Measurements from ENCODE around the gene LAMB3. TPM values are rescaled to one million over a fixed set of nuclear protein-coding genes. Genes with fewer than 3 reads are reported as not detected.

The LAMB3 gene
- polyA plus RNA-seq, 1 of the 3 experiments (the other 2 are of a cell fraction), result 18.0 TPM

DNA sequence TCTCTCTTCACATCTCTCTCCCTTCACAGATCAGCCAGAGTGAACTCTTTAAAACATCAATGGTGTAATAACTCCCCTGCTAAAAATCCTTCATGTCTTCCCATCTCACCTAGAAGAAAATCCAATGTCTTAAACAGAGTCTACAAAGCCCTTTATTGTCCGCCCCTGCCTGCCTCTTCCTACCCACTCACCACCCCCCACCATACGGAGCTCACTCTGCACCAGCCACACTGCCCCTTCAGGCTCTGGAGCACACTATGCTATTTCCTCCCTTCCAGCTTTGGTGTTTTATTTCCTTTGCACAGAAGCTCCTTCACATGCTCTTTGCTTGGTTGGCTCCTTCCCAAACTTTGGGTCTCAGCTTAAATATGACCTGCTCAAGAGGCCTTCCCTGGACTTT, 58.5 kb downstream of the LAMB3 start:
- no peaks in the 10 kb centered on the region for H3K9me2 ChIP-seq
- POLR2A ChIA-PET, result no interaction called here
- H3K27ac ChIP-seq (ENCODE audit: low read depth in 2 of 2, low read length in 1 of 2), result no peak overlapping the region
- no peaks in the 10 kb centered on the region; the same call in 1 of the 2 replicates for H4K20me1 ChIP-seq (ENCODE audit: insufficient read depth)
- H3K36me3 ChIP-seq (replicated peaks in 1 of 2; ENCODE audit: control insufficient read depth in 1 of 2, insufficient read depth in 2 of 2, low read length in 1 of 2), result peaks cover 0 to 16% of the 10 kb centered on the region in 2 experiments
- WGBS (ENCODE audit: low lambda C conversion rate), result 91% methylated on average over 2 of the region's 2 CpGs
- H3K4me3 ChIP-seq (ENCODE audit: low read depth in 2 of 2, low read length in 1 of 2), result no peak overlapping the region
- no peak overlapping the region for H3K4me2 ChIP-seq
- H3K4me1 ChIP-seq (ENCODE audit: control insufficient read depth in 1 of 2, insufficient read depth in 2 of 2, low read depth in 1 of 2, low read length in 1 of 2), result peaks cover 0 to 28% of the 10 kb centered on the region in 2 experiments; a peak in 2 of 4 replicates
- peaks cover 7% of the 10 kb centered on the region for H3F3A ChIP-seq (replicated peaks; ENCODE audit: insufficient read depth)
- peaks cover 3% of the 10 kb centered on the region for H3K79me2 ChIP-seq (ENCODE audit: insufficient read depth)
- no peak overlapping the region for H3K9ac ChIP-seq
- no peak overlapping the region for H2AFZ ChIP-seq (ENCODE audit: low read depth)
- DNase-seq, result no peak
- TF ChIP-seq NFIC (IDR thresholded peaks at IDR 0.05; ENCODE audit: borderline replicate concordance), result no peak
- no peak for TF ChIP-seq RAD21 (IDR thresholded peaks at IDR 0.05; ENCODE audit: low read length)
- no peak for TF ChIP-seq NRF1 (IDR thresholded peaks at IDR 0.05; ENCODE audit: low read depth, low read length)
- no peak for TF ChIP-seq POLR2AphosphoS5 (IDR thresholded peaks at IDR 0.05; ENCODE audit: low read depth, low read length)
- TF ChIP-seq CHD2 (IDR thresholded peaks at IDR 0.05; ENCODE audit: low read length, partially characterized antibody), result no peak
- TF ChIP-seq, protein P1, sequence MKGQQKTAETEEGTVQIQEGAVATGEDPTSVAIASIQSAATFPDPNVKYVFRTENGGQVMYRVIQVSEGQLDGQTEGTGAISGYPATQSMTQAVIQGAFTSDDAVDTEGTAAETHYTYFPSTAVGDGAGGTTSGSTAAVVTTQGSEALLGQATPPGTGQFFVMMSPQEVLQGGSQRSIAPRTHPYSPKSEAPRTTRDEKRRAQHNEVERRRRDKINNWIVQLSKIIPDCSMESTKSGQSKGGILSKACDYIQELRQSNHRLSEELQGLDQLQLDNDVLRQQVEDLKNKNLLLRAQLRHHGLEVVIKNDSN (IDR thresholded peaks at IDR 0.05; ENCODE audit: borderline replicate concordance, low read depth), result no peak
- CTCF ChIA-PET, result interaction anchor here (0.7 to 2.5 kb wide), 8 partner anchors 8 to 100 kb away, joined by 3 to 10 read pairs (median 5); no protein-coding TSS in a partner anchor
- no peaks in the 10 kb centered on the region for H3K27me3 ChIP-seq (ENCODE audit: insufficient read depth)
- no peaks in the 10 kb centered on the region for H3K9me3 ChIP-seq

DNA sequence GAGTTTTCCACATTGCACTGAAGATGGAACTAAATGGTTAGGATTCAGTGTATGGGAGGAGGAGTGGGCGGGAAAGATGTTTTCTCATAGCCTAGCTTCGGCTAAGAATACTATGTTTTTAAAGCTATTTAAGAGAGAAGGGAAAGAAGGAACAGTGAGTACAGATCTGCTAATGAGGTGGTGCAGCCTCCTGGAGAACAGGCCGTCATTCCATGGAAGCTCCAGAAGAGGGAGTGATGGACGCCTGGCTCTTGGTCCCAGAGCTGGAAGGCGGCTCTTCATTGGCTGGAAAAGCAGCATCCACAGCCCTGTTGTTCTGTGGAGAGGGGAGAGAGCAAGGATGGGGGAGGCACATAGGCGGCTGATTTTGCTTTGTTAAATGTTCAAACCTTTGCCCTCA, 61.8 kb downstream of the LAMB3 start:
- peaks cover 31% of the 10 kb centered on the region for H3F3A ChIP-seq (replicated peaks; ENCODE audit: insufficient read depth)
- no peak overlapping the region for H3K9ac ChIP-seq
- TF ChIP-seq, protein P2, sequence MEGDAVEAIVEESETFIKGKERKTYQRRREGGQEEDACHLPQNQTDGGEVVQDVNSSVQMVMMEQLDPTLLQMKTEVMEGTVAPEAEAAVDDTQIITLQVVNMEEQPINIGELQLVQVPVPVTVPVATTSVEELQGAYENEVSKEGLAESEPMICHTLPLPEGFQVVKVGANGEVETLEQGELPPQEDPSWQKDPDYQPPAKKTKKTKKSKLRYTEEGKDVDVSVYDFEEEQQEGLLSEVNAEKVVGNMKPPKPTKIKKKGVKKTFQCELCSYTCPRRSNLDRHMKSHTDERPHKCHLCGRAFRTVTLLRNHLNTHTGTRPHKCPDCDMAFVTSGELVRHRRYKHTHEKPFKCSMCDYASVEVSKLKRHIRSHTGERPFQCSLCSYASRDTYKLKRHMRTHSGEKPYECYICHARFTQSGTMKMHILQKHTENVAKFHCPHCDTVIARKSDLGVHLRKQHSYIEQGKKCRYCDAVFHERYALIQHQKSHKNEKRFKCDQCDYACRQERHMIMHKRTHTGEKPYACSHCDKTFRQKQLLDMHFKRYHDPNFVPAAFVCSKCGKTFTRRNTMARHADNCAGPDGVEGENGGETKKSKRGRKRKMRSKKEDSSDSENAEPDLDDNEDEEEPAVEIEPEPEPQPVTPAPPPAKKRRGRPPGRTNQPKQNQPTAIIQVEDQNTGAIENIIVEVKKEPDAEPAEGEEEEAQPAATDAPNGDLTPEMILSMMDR (IDR thresholded peaks at IDR 0.05), result peak; percentile 49
- TF ChIP-seq, protein P3, sequence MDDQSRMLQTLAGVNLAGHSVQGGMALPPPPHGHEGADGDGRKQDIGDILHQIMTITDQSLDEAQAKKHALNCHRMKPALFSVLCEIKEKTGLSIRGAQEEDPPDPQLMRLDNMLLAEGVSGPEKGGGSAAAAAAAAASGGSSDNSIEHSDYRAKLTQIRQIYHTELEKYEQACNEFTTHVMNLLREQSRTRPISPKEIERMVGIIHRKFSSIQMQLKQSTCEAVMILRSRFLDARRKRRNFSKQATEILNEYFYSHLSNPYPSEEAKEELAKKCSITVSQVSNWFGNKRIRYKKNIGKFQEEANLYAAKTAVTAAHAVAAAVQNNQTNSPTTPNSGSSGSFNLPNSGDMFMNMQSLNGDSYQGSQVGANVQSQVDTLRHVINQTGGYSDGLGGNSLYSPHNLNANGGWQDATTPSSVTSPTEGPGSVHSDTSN (IDR thresholded peaks at IDR 0.05), result no peak
- peak; percentile 47 for TF ChIP-seq SMC3 (IDR thresholded peaks at IDR 0.05; ENCODE audit: low read depth, low read length)
- TF ChIP-seq RAD21 (IDR thresholded peaks at IDR 0.05; ENCODE audit: low read length), result peak; percentile 46
- H3K4me2 ChIP-seq, result 0 out of 2 replicates have a peak overlapping the region, but pooled peaks have one; percentile 87
- no peaks in the 10 kb centered on the region for H3K9me2 ChIP-seq
- H4K20me1 ChIP-seq (ENCODE audit: insufficient read depth), result no peaks in the 10 kb centered on the region; the same call in 1 of the 2 replicates
- peaks cover 17% of the 10 kb centered on the region for H3K79me2 ChIP-seq (ENCODE audit: insufficient read depth)
- DNase-seq, result peak; percentile 72
- no peaks in the 10 kb centered on the region for H3K9me3 ChIP-seq
- H3K4me3 ChIP-seq (ENCODE audit: low read depth in 2 of 2, low read length in 1 of 2), result no peak overlapping the region
- peaks cover 0 to 11% of the 10 kb centered on the region in 2 experiments for H3K36me3 ChIP-seq (replicated peaks in 1 of 2; ENCODE audit: control insufficient read depth in 1 of 2, insufficient read depth in 2 of 2, low read length in 1 of 2)
- WGBS (ENCODE audit: low lambda C conversion rate), result 58% methylated on average over 5 of the region's 6 CpGs
- H2AFZ ChIP-seq (ENCODE audit: low read depth), result no peak overlapping the region
- ChIA-PET CTCF (interaction anchor here (0.9 to 14.3 kb wide), 23 partner anchors 9 to 164 kb away, joined by 3 to 139 read pairs (median 6); partner anchors contain the start of genes CAMK1G and G0S2), POLR2A (no interaction called here)
- H3K27me3 ChIP-seq (ENCODE audit: insufficient read depth), result no peaks in the 10 kb centered on the region
- peak overlapping the region in 1 of 2 experiments; percentile 27; a peak in 1 of 4 replicates for H3K27ac ChIP-seq (ENCODE audit: low read depth in 2 of 2, low read length in 1 of 2)
- H3K4me1 ChIP-seq (ENCODE audit: control insufficient read depth in 1 of 2, insufficient read depth in 2 of 2, low read depth in 1 of 2, low read length in 1 of 2), result peaks cover 6 to 55% of the 10 kb centered on the region in 2 experiments
